Aorta (tissue), 5 donors: ENCODE data around the gene LYZL1. TPM values are rescaled to one million over a fixed set of nuclear protein-coding genes. Genes with fewer than 3 reads are reported as not detected.
"Not testable (repeated sequence)": the region's sequence is repeated elsewhere in the genome, so short reads cannot be mapped to it uniquely, and the experiment has no call there.

Source experiments
- ATAC-seq: fragments of 200-7000 bp; cut with Tn5 transposase; one replicate; pipeline ENCODE4 v1.9.1; 2022; ENCODE audit warnings: moderate library complexity; ENCODE audit not compliant: low FRiP score
- DNase-seq, 2 donors: peaks; one replicate each; pipeline ENCODE4 v3.0.0-alpha.2; 2020
- H3K27ac ChIP-seq, 2 donors: one replicate each; pipeline ENCODE4 v1.5.1; 2013; ENCODE audit warnings: low read length in 2 of 2, mild to moderate bottlenecking in 2 of 2, moderate library complexity in 2 of 2, control low read depth in 1 of 2, inconsistent platforms in 1 of 2, low read depth in 1 of 2
- H3K27me3 ChIP-seq, 2 donors: one replicate each; pipeline ENCODE4 v1.6.1; 2013; ENCODE audit warnings: control low read depth in 1 of 2, low read length in 1 of 2, mild to moderate bottlenecking in 1 of 2, moderate library complexity in 1 of 2; ENCODE audit not compliant: insufficient read depth in 2 of 2, control insufficient read depth in 1 of 2
- H3K36me3 ChIP-seq, 2 donors: one replicate each; pipeline ENCODE4 v1.6.1; 2013; ENCODE audit warnings: control low read depth in 1 of 2, low read length in 1 of 2, mild to moderate bottlenecking in 1 of 2; ENCODE audit not compliant: insufficient read depth in 2 of 2, control insufficient read depth in 1 of 2
- H3K4me1 ChIP-seq, 2 donors: one replicate each; pipeline ENCODE4 v1.6.1; 2013; ENCODE audit warnings: low read length in 2 of 2, control low read depth in 1 of 2, mild to moderate bottlenecking in 1 of 2, moderate library complexity in 1 of 2; ENCODE audit not compliant: insufficient read depth in 2 of 2, control insufficient read depth in 1 of 2
- H3K4me3 ChIP-seq, 2 donors: one replicate each; pipeline ENCODE4 v1.5.1; 2013; ENCODE audit warnings: low read length in 2 of 2, control low read depth in 1 of 2, mild to moderate bottlenecking in 1 of 2
- H3K9me3 ChIP-seq: one replicate; pipeline ENCODE4 v1.6.1; 2013; ENCODE audit warnings: mild to moderate bottlenecking, low read length; ENCODE audit not compliant: control insufficient read depth
- WGBS, 2 donors: extraction: QIAGEN DNeasy Blood & Tissue Kit; methylation state at CpG; one replicate each; pipeline ENCODE4 v1.1.7; 2013; 5-methylcytosine and 5-hydroxymethylcytosine counted together
- intact Hi-C, 2 donors: fragments of 100-400 bp; cut with DNase I; formaldehyde crosslinking; loops; one replicate each; pipeline versions ENCODE4 v1.14.2 to v1.15.0; 2022
- polyA plus RNA-seq, 2 donors: library from polyadenylated mRNA; stranded (reverse); fragments of 200-250 nt; gene quantifications; one replicate each; pipeline ENCODE4 v1.2.3, GENCODE V29; 2013
- total RNA-seq, 2 donors: library from RNA; stranded (reverse); fragmentation: NEBNext Ultra II Directional; extraction: Animal tissue kit (Norgen Biotek cat#: 25700); gene quantifications; one replicate each; pipeline ENCODE4 v1.2.1, GENCODE V29; 2021
- donor health status: healthy with polysubstance abuse.
- donor health status: Bipolar disorder and iron deficiency.
- donor health status: DM: no; HTN: no; CAD: no.
- donor health status: DM: no; HTN: no; CAD: no.
- donor health status: DM: yes; HTN: yes; CAD: no.

LYZL1 gene
- total and polyA plus RNA-seq, 4 donors, result not detected

- H3K27me3 ChIP-seq, result no peaks in the 10 kb centered on the region
- H3K4me1 ChIP-seq, result no peaks in the 10 kb centered on the region
- ATAC-seq, result no peak
- no peaks in the 10 kb centered on the region for H3K9me3 ChIP-seq
- WGBS, 2 donors, result 88 to 89% methylated on average over 10 of the region's 10 CpGs
- no peak overlapping the region for H3K4me3 ChIP-seq
- H3K36me3 ChIP-seq, result no peaks in the 10 kb centered on the region
- H3K27ac ChIP-seq, result no peak overlapping the region
- intact Hi-C loops, result no loop called here
- DNase-seq, result no peak
Measured at GRCh38 chr10:29326886-29327745, 38.2 kb downstream of the LYZL1 start.

- 89 to 91% methylated on average over 6 of the region's 6 CpGs for WGBS, 2 donors
- Histone ChIP-seq H3K27me3 (no peaks in the 10 kb centered on the region), H3K27ac (no peak overlapping the region), H3K9me3 (no peaks in the 10 kb centered on the region), H3K36me3 (no peaks in the 10 kb centered on the region), H3K4me1 (no peaks in the 10 kb centered on the region), H3K4me3 (no peak overlapping the region)
- DNase-seq (no peak), ATAC-seq (no peak)
- intact Hi-C loops, result no loop called here
Measured at GRCh38 chr10:29327746-29328102, 38.9 kb downstream of the LYZL1 start.

- H3K4me1 ChIP-seq, result no peaks in the 10 kb centered on the region
- DNase-seq, result no peak
- H3K27me3 ChIP-seq, result no peaks in the 10 kb centered on the region
- 14 to 18% methylated on average over 3 of the region's 3 CpGs for WGBS, 2 donors
- H3K9me3 ChIP-seq, result no peaks in the 10 kb centered on the region
- H3K27ac ChIP-seq, result no peak overlapping the region
- ATAC-seq, result peak; percentile 59
- intact Hi-C loops, result no loop called here
- no peak overlapping the region for H3K4me3 ChIP-seq
- no peaks in the 10 kb centered on the region for H3K36me3 ChIP-seq
Measured at GRCh38 chr10:29328983-29329382, 40.1 kb downstream of the LYZL1 start.

- H3K27ac ChIP-seq, result no peak overlapping the region
- H3K9me3 ChIP-seq, result no peaks in the 10 kb centered on the region
- WGBS, 2 donors, result 76 to 80% methylated on average over 5 of the region's 5 CpGs
- H3K4me1 ChIP-seq, result no peaks in the 10 kb centered on the region
- H3K36me3 ChIP-seq, result no peaks in the 10 kb centered on the region
- H3K27me3 ChIP-seq, result no peaks in the 10 kb centered on the region
- intact Hi-C loops, result no loop called here
- ATAC-seq, result peak; percentile 58
- no peak for DNase-seq
- no peak overlapping the region for H3K4me3 ChIP-seq
Measured at GRCh38 chr10:29329420-29329819, 40.5 kb downstream of the LYZL1 start.

- intact Hi-C loops, result no loop called here
- DNase-seq, result no peak
- ATAC-seq, result no peak
- no peak overlapping the region for H3K27ac ChIP-seq
- 79% methylated on average over 4 of the region's 4 CpGs for WGBS, 2 donors
- no peaks in the 10 kb centered on the region for H3K9me3 ChIP-seq
- no peaks in the 10 kb centered on the region for H3K36me3 ChIP-seq
- no peaks in the 10 kb centered on the region for H3K27me3 ChIP-seq
- no peak overlapping the region for H3K4me3 ChIP-seq
- H3K4me1 ChIP-seq, result no peaks in the 10 kb centered on the region
Measured at GRCh38 chr10:29332061-29332760, 43.3 kb downstream of the LYZL1 start.

- intact Hi-C loops, result no loop called here
- no peaks in the 10 kb centered on the region for H3K27me3 ChIP-seq
- no peak for ATAC-seq
- WGBS, 2 donors, result 64 to 65% methylated on average over 5 of the region's 5 CpGs
- DNase-seq, result no peak
- no peak overlapping the region for H3K4me3 ChIP-seq
- H3K9me3 ChIP-seq, result no peaks in the 10 kb centered on the region
- no peak overlapping the region for H3K27ac ChIP-seq
- no peaks in the 10 kb centered on the region for H3K4me1 ChIP-seq
- H3K36me3 ChIP-seq, result no peaks in the 10 kb centered on the region
Measured at GRCh38 chr10:29332761-29333148, 43.9 kb downstream of the LYZL1 start.

GRCh38 chr10:29337526-29337925, 48.7 kb downstream of the LYZL1 start:
- intact Hi-C loops, result not testable (repeated sequence)

GRCh38 chr10:29343607-29344038, 54.8 kb downstream of the LYZL1 start:
- 76 to 85% methylated on average over 7 of the region's 7 CpGs for WGBS, 2 donors
- Histone ChIP-seq H3K4me3 (no peak overlapping the region), H3K27ac (no peak overlapping the region), H3K27me3 (no peaks in the 10 kb centered on the region), H3K9me3 (peaks cover 3% of the 10 kb centered on the region), H3K36me3 (no peaks in the 10 kb centered on the region), H3K4me1 (no peaks in the 10 kb centered on the region)
- intact Hi-C loops, result no loop called here
- no peak for ATAC-seq
- DNase-seq, result no peak

More at GRCh38 chr10:29337526-29337925, 48.7 kb downstream of the LYZL1 start:
- H3K27me3 ChIP-seq, H3K27ac ChIP-seq, H3K36me3 ChIP-seq, H3K9me3 ChIP-seq, H3K4me1 ChIP-seq, ATAC-seq, H3K4me3 ChIP-seq, DNase-seq: not testable (repeated sequence)
- WGBS, 2 donors, result 82 to 93% methylated on average over 3 to 4 of the region's 4 CpGs
